NCI-H1417 (cell line): Measurements from ENCODE around the gene MARK3.

Experiments used
- DNase-seq, 3 experiments: peaks; one replicate each; lab custom pipeline; 2025; lab: John Stamatoyannopoulos, UW

Gene MARK3

DNA sequence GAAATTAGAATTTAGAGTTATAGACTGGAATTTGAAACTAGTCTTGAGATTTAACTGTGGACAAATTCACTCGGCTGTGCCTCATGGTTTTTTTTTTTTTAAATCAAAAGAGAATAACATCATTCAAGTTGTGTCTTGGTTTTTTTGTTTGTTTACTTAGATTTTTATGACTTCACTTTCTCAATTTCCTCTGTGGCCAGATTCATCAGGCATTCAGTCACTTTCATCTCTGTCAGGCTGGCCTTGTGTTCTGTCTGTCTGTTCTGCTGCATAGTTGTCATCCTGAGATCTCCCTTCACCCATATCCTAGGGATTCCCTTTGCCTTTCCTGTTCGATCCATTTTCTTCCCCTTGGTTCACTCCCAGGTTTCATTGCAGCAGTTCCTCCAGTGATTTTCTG is 10.0 kb downstream of the MARK3 start:
- DNase-seq, result no peak

DNA sequence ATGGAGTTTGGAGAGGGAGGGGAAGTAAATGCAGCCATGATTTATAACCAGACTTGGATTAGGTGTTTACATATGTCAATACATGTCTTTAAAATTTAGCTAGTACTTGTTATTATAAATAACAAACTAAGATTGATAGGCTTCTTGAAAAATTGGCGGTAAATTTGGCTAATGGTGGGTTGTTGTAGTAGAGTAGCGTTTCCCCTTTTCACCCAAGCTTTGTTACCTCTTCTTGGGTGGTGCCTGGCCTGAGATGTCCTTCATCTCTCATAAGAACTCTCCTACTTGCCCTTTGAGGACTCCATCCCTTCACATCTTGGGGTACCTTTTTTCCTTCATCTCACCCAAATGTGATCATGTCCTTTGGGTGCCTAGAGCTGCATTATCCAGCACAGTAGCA is 11.2 kb downstream of the MARK3 start:
- DNase-seq, result peak in 1 of 3 experiments; percentile 23

DNA sequence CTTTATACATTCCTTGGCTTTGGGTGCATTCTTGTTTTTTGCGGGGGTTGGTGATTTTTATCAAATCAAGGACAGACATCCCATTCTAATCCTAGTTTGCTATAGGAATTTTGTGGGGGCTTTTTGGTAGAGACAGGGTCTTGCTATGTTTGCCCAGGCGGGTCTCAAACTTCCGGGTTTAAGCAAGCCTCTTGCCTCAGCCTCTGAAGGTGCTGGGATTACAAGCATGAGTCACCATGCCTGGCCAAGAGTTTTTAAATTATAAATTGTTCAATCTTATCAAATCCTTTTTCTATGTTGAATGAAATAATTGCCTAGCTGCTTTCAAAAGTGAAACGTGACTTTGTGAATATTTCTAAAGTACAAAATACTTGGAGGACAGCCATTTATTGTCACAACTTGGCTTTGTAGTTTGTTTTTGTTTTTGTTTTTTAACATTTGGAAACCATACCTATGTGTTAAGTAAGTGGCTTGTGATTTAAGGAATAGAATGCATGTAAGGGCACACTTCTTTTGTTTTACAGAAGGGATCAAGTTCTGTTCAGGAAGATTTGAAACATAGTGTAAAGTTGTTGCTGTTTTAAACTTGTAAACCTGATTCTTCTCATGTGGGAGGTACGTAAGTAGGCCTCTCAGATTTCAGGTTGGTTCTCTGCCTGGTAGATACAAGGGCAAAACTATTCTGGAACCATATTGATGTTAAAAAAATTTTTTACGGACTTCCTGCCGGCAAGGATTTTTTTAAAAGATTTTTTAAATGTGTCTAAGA is 13.4 kb downstream of the MARK3 start:
- DNase-seq, result no peak

DNA sequence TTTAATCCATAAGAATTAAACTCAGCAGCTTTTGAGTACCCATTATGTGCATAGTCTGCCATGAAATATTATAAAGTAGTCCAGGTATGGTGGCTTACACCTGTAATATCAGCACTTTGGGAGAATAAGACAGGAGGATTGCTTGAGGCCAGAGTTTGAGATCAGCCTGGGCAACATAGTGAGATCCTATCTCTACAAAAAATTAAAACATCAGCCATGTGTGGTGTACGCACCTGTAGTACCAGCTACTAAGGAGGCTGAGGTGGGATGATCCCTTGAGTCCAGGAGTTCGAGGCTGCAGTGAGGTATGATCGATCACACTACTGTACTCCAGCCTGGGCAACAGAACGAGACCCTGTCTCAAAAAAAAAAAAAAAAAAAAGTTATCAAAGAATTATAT is 15.3 kb downstream of the MARK3 start:
- no peak for DNase-seq

DNA sequence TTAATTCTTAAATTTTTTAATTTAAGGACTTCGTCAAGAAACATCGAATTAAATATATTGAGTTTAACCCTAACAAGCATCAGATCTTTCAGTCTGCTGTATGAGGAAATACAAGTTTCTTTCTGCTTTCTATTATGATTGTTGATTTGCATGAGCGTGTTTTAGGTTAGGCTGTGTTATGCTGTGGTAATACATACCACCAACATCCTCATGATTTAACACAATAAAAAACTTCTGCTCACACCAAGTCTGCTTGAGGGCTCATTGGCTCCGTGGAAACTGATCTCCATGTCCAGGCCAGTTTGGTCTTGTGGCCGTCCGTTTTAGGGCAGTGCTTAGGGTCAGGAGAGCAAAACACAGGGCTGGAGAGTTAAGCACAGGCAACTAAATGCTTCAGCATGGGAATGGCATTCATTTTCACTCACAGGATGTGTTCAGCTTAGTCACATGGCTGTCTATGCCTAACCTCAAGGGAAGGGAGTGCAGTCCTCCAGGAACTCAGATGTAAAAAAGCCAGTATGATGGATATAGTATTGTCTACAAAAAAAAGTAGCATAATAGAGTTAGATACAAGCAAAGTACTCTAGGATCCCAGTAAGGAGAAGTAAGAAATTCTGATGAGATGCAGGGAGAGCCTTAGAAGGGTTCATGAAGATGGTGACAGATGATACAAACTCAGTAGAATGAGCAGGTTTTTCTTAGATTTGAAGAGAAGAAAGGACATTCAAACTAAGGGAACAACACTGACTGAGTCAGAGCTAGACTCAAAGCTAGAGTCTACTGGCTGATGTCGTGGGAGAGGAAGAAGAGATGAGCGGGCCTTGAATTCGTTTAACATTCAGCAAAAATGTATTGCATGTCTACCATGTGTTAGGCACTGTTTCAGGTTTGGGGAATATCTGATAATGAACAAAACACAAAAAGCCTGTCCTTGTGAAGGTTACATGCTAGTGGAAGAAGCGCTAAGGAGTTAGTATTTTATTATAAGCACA is 16.3 kb downstream of the MARK3 start:
- DNase-seq, result no peak

DNA sequence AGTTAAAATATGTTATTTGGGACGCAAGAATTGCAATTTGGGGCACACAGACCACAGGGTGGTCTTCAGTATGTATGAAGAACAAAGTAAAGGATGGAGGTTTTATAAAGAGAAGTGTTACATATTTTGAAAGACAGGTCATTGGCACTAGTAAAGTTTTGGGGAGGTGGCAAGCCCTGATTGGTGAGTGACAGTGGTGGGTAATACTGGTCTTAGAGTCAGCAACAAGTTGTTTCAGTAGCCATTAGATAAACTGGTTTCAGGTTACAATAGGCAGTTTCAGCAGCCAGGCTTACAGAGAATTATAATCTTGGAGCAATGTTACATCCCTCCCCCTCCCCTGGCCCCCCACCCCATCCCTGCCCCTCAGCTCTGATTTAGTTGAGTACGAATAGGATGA is 17.5 kb downstream of the MARK3 start:
- DNase-seq, result no peak

DNA sequence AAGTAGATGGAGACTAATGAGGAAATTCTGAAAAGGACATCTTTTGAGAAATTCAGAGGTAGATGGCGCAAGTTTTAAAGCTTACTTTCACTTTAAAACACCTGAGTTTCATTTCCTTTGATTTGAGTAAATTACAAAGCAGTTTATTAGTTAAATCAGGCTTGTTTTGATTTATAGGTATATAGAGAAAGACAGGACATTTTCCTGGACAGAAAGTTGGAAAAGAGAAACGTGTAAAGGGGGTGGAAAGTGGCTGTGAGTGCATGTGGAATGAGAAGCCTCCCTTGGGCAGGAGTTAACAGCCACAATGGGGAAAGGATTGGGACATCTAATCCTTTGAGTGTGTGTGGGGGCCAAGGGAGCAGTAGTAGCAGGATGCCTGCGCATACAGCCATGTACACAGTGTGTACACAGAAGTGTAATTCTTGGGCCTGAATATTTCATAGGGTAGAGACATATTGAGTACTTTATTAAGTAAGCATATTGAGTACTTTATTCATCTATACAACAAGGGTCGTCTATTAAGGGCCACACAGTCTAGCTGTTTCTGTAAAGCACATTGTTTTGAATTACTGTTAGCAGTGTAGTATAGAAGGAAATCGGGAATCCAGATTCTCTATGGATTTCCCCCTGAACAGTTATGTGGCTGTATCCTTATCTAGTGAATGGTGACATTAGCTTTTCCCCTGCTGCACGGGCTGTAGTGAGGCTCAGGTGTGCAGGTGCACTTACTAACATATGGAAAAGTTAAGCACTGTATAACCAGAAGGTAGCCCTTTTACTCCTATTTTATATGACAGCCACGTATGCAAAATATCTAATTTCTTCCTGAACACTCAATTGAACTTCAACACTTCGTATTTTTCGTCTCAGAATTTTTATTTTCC is 19.1 kb downstream of the MARK3 start:
- no peak for DNase-seq

DNA sequence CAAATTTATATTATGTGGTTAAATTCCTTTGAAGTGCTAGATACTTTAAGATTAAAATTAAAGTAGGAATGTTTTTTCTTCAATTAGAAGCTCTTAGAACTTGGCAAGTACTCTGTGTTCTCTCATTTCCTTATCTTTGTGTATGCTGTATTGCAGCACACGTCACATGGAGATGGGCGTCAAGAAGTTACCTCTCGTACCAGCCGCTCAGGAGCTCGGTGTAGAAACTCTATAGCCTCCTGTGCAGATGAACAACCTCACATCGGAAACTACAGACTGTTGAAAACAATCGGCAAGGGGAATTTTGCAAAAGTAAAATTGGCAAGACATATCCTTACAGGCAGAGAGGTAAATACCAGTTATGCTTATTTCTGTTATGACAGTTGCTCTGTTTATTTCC is 19.7 kb downstream of the MARK3 start:
- no peak for DNase-seq

DNA sequence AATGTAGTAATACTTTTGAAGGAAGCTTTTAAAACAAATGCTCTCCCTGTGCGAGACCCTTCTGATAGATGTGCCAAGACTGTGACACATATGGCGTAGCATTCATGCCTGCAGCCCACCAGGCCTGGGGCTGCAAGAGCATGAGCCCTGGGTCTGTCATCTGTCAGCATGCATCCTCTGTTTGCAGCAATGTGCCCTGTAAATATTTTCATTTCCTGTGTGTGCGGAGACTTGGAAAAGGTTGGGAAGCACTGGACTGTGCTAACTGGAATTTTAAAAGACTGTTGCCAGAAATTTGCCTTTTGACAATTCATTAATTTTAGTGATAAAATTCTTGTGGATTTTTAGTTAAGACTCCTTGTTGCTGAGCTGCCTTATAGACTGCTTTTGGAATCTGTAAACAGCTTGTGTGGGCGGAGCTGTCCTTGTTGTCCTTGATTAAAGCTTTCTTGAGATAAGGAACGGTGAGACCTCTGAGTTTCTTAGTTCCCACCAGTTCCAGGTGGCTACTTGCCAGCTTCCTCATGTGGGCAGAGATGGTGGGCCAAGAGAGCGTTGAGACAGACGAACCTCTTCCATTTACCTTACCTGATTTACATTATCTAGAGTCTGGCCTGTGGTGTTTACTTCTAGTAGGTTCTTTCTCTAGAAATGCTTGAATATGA is 23.4 kb downstream of the MARK3 start:
- DNase-seq, result no peak

DNA sequence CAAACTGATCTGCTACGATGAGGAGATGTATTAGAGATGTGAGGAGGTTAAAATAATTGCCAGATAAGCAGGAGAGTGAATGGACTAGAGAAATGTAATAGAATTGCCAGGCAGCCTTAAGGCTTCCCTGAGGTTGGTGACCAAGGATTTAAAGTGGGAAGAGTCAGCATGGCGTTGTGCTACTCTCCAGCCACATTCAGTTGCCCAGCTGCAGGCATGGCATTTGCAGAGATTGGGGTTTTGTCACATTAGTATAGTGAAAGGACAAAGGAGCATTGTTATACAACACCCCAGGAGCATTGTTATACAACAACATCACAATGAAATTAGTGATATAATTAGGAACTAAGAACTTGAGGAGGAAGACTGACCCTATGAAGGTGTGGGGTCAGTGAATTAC is 31.7 kb downstream of the MARK3 start:
- DNase-seq, result no peak

DNA sequence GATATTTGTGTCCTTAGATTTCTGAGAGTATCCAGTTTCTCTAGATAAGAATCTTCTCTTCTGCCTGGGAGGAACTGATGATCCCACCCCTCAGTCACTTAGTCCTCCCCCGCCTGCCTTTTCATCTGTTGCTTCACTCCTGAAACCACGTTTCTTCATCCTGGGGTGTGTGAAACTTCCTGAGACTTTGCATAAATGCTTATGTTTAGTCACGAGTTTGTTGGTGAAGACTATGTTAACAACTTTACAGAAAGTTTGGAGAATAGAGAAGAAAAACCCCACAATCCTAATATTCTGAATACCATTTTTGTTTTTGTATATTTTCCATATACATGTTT is 33.2 kb downstream of the MARK3 start:
- DNase-seq, result no peak

DNA sequence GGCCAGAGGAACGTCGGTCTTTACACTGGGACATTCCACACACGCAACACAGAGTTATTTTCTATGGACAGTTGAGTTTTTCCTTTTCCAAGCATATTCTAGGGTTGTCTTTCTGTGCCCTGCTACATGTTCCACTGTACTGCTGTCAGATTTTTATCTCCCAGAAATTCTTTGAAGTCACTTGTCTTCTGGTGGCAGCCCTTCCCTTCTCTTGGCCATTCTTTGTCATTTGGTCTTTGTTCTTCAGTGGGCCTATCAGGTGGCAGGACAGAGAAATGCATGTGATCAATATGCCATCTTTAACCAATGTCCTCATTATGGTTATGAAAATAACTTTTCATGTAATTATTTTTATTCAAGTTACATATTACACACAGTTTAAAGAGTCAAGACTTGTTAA is 36.3 kb downstream of the MARK3 start:
- DNase-seq, result no peak

DNA sequence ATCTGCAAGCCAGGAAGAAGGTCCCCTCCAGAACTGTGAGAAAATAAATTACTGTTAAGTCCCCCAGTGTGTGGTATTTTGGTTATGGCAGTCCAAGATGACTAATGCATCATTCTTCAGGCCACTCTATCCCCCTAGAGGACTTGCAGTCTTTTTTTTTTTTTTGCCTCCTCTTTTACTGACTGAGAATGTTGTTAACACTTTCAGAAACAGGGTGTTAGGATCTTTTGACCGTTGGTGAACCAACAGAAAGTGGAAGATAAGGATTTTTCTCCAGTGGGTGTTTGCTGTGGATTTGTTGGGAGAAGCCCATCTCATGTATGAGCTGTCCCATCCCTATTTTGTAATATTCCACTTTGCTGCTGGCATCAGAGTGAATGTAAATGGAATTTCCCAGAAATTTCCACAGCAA is 37.8 kb downstream of the MARK3 start:
- no peak for DNase-seq

DNA sequence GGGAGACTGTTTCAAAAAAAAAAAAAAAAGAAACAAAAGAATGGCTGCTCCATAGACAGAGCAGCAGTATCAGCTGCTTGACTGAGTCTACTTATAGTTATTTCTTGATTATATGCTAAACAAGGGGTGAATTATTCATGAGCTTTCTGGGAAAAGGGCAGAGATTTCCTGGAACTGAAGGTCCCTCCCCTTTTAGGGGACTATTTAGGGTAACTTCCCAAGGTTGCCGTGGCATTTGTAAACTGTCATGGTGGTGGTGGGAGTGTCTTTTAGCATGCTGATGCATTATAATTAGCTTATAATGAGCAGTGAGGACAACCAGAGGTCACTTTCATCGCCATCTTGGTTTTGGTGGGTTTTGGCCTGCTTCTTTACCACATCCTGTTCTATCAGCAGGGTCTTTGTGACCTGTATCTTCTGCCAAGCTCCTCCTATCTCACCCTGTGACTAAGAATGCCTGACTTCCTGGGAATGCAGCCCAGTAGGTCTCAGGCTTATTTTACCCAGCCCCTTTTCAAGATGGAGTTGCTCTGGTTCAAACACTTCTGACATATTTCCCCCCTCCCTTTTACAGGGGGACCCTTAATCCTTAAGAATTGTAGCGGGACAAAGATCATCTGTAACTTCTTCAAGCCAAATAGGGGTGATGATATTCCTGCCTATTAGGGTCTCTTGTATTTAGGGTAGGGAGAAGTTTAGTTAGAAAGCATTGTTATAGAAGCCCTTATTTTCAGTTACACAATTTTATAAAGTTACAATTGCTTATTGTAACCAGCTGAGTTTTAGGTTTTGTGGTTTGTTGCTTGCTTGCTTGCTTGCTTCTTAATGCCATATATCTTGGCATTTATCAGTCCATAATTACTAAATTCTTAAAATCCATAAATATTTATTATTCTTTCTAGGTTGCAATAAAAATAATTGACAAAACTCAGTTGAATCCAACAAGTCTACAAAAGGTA is 42.5 kb downstream of the MARK3 start:
- DNase-seq, result no peak

DNA sequence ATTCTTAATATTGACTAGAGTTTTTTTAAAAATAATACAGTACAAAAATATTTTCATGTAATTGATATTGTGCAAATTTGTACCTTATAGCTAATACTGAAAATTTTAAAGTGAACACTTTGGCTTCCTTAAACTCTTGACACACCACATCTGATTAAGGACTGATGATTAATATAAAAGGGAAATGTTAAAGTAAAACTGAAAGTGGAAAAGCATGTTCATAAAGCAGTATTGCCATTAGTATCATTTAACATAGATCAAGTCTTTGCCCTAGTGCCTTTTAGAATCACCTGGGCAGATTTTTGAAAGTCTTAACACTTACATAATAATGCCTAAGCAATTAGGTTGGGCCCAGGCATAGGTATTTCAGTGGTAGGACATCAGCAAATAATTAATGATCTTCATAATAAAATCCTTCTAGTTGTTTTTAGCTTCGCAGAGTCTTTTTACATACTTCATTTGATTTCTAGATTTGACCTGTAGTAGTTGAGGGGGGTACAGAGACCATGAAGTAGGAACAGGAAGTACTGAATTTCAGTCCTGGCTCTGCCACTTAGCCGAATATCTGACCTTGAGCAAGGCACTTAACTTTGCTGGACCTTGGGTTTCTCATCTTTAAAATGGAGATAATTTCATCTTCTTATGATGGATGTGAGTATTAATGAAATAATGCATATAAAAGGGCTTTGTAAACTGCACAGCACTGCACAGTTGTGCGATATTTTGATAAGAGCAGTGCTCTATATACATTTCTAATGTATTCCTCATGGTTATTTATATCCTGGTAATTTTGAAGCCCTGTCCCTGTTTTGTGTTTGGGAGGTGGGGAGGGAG is 43.7 kb downstream of the MARK3 start:
- no peak for DNase-seq

DNA sequence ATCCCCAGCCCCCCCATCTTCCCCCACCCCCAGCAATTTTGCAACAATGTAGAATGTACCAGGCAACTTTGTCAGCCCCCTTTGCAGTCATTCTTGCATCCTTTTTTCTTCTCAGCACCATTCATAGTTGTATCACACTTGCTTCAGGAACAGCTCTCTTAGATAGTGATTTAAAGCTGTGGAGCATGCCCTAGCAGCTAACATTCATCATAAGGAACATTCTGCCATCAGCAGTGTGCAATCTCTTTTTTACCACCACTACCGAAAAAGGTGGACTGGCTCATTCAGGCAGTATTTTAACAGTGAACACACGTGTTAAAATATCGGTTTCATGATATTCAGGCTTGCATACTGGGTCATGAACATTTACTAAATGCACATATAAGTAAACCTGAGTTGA is 45.1 kb downstream of the MARK3 start:
- no peak for DNase-seq

DNA sequence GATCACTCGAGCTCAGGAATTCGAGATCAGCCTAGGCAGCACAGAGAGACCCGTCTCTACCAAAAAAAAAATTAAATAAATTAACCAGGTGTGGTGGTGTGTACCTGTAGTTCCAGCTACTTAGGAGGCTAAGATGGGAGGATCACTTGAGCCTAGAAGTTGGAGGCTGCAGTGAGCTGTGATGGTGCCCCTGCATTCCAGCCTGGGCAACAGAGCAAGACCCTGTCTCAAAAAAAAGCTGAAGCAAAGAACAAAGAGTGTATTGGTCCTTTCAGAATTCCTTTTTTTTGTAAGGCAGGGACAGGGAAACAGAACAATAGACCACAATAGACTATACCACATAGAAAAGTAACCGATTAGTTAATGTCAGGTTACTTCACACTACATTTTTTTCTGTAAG is 47.4 kb downstream of the MARK3 start:
- no peak for DNase-seq

DNA sequence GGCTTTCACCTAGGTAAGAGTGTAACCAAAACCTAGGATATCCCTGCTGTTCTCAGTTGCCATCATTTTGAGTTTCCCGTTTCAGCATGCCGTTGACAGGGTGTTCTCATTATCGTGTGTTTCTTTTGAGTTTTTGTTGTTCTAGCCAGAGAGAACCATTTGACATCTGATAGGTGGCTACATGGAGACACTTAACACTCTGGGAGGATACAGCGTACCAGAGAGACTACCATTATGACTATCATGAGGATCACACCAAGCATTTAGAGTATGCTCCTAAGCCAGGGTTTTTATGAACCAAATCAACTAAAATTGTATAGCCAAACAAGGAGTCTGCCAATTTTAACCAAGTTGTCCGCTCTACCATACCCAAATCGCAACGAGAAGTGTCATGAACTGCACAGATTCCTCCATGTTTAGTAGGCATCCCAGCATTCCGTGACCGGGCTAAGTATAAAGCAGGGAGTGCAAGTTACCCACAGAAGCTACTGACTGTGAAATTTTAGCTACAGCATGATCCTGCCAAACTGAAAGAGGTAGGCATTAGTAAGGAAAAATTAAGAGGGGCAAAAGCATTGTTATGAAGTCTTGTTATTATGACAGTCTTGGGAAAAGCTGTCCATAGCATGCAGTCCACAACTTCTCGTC is 48.8 kb downstream of the MARK3 start:
- no peak for DNase-seq

DNA sequence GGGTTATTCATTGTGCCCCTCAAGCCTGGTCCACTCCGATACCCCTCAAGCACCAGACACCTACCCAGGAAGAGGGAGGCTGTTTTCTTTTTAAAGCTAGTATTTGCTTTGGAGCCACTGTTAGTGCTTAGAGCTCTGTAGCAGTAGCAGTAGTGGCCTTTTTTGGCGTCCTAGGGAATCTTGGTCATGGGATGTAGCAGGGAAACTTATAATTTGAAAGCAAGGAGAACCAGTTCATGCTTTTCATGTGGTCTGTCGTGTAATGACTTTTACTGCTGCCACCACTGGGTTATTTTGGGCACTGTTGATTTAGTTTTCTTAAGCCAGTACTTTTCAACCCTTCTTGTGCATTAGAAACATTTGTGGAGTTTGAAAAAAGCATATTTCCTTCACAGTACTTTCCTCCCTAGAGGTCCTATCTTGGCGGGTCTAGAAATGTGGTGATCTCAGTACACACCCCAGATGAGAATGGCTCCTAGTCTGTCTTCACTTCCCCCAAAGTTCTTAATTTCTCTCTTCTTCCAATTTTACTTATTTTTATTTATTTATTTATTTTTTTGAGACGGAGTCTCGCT is 49.7 kb downstream of the MARK3 start:
- no peak for DNase-seq
